ENCODE results near the gene HCN1.
"Not testable (repeated sequence)": the region's sequence is repeated elsewhere in the genome, so short reads cannot be mapped to it uniquely, and the experiment has no call there.

HCN1 gene

DNA sequence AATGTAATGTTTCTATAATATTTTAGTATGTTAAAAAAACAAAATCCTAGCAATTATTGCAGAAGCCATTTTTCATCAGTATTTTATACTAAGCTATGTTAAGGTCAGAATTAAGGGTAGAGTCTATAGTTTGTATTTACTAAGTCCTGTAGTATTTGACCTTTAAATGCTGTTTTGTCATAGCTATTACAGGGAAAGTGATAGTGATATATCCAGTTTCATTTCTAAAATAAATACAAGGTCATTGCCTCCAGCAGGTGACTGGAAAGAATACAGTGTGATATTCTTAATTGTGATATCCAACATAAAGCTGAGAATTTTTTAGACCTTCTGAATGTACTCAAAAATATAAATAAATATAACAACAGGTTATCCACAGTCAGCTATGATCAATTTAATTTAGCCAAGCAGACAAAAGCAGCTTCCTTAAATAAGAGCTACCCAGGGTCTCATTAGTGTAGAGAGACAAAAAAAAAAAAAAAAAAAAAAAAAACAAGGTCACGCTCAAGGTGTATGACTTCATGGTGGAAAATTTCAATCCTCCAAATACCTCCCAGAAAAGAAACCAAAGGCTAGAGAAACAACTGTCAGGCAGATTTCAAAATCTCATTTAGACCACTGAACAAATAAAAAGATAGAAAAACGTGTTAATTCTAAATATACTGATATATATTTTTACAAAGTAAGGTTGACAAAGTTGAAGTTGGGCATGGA lies 278.7 kb downstream of the HCN1 start:
- no peak for DNase-seq (ENCODE audit: low read depth in 2 of 2)

GRCh38 chr5:45414620-45415573 lies 281.3 kb downstream of the HCN1 start:
- DNase-seq (ENCODE audit: low read depth in 2 of 2) = no peak

GRCh38 chr5:45411971-45412612 lies 284.1 kb downstream of the HCN1 start:
- no peak for DNase-seq (ENCODE audit: low read depth in 2 of 2)

DNA sequence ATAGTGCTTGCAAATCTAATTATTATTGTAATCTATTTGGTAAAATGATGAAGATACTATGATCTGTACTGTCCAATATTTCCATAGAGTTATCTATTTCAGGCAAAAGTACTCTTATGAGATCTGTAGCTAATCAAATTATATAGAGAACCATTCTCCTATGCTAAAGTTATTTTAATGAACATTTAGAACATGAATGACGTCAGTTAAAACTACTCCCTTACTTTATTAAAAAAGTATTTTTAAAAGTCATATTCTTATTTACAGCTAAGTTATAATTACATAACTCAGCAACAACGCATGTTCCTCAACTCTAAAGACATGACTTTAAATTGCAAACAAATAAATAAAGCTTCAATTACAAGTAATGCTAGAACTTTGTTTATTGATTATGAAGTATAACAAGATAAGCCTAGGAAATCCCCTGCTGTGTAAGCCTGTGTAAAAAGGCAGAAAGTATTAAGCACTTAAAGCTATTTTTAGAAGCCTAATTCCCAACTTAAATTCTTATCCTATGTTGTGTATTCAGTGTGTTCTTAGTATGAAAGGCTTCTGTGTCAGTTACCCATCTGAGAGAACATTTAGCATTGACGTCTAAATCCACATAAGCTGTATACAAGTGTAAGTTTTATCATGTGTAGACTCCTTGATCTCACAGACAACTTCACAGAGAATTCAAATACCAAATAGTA lies 285.7 kb downstream of the HCN1 start:
- DNase-seq (ENCODE audit: low read depth in 2 of 2) = no peak

GRCh38 chr5:45408067-45408466 lies 288.1 kb downstream of the HCN1 start:
- no peak for DNase-seq (ENCODE audit: low read depth in 2 of 2)

DNA sequence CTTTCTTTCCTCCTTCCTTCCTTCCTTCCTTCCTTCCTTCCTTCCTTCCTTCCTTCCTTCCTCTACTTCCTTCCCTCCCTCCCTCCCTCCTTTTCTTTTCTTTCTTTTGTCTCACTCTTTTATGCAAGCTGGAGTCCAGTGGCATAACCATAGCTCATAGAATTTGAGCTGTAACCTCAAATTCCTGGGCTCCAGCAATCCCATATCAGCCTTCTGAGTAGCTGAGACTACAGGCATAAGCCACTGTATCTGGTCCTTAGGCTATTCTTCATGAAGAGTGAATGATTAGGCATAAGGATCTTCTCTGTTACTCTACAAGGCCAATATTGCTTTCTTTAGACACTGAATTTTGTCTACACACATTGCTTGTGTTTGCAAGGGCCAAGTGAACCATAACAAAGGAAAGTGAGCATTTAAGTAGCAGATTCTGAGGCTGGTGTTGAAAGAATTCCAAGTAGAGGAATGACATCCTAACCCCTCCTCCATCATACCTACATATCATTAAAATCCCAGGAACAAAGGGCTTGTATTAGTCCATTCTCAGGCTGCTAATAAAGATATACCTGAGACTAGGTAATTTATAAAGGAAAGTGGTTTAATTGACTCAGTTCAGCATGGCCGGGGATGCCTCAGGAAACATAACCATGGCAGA lies 293.2 kb downstream of the HCN1 start:
- no peak for DNase-seq (ENCODE audit: low read depth in 2 of 2)

GRCh38 chr5:45399041-45399440 lies 297.1 kb downstream of the HCN1 start:
- DNase-seq (ENCODE audit: low read depth in 2 of 2) = no peak

DNA sequence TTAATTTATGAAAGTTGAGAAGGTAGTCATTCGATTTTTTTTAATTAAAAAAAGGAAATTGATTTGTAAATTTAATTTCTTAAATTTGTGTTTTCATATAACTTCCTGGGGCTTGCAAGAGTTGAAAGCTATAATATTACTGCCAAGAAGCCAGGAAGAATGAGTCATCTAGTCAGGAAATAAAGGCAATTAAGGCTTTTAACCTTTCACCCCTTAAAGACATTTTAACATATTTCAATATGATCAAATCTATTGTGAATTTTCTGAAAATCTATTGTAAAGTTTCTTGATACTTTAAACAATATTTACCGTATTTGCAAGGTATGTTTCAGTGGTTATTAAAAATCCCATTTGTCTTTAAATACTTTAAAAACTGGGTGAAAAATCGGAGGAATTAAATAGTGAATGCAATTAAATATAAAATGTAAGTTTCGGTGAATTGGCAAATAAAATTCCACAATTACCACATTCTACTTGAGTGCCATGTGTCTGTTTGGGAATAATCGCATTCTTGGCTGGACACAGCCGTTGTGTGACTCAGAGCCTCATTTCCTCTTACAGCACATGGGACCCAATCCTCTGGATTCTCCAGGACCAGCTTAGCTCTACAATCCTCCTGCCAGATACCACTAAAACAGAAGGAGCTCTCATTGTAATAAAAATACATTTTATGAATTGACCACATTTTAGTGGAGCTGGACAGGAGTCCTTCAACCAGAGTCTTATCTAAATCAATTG lies 310.7 kb downstream of the HCN1 start:
- DNase-seq (ENCODE audit: low read depth in 2 of 2) = no peak

DNA sequence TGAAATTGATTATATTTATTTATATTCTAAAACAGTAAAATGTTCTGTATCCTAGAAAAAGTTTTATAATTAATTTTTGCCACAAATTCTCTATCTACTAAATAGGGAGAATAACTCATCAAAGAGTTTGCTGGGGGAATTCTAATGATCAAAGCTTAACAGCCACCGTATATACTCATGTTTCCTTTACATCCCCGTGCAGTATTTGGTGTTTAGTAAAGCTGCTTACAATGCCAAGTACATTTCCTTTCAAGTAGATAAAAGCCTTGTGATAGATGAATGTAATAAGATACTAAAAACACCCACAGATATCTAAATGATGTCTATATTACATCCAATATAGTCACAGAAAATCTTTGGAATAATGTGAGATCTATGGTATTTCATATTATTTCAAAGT lies 312.2 kb downstream of the HCN1 start:
- no peak for DNase-seq (ENCODE audit: low read depth in 2 of 2)

DNA sequence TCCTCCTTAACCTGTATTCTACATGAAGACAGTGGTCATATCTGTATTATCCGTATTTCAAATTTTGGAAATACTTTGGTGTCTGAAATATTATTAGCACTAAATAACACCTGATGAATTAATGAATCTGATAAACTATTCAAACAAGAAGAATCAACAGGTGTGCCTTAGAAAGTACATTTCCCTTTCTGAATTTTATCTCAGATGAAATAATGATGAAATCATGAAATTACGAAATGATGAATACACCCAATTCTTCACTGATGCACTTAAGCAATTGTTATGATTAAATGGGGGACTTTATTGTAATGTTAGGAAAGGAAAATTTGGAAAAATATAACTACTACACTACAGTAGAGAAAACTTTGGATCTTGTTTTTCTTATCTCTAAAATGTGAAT lies 313.6 kb downstream of the HCN1 start:
- DNase-seq (ENCODE audit: low read depth in 2 of 2) = no peak

DNA sequence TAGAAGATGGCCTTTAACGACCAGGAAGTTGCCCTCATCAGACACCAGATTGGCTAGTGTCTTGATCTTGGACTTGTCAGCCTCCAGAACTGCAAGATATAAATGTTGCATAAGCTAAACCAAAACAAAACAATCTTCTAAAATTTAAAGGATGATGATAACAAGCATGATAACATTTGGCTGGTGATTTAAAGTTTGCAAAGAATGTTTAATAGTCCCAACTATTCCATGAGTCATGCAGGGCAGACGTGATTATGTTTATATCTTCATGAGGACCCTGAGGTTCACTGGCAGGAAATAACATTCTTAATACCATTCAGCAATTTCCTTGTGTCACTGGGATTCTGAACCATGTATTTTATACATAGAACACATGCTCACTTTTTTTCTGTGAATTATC lies 319.8 kb downstream of the HCN1 start:
- no peak for DNase-seq (ENCODE audit: low read depth in 2 of 2)

GRCh38 chr5:45372629-45373028 lies 323.6 kb downstream of the HCN1 start:
- no peak for DNase-seq (ENCODE audit: low read depth in 2 of 2)

- DNase-seq (ENCODE audit: low read depth in 2 of 2) = not testable (repeated sequence)
These were observed 324.8 kb downstream of the HCN1 start for GRCh38 chr5:45371423-45371822.

DNA sequence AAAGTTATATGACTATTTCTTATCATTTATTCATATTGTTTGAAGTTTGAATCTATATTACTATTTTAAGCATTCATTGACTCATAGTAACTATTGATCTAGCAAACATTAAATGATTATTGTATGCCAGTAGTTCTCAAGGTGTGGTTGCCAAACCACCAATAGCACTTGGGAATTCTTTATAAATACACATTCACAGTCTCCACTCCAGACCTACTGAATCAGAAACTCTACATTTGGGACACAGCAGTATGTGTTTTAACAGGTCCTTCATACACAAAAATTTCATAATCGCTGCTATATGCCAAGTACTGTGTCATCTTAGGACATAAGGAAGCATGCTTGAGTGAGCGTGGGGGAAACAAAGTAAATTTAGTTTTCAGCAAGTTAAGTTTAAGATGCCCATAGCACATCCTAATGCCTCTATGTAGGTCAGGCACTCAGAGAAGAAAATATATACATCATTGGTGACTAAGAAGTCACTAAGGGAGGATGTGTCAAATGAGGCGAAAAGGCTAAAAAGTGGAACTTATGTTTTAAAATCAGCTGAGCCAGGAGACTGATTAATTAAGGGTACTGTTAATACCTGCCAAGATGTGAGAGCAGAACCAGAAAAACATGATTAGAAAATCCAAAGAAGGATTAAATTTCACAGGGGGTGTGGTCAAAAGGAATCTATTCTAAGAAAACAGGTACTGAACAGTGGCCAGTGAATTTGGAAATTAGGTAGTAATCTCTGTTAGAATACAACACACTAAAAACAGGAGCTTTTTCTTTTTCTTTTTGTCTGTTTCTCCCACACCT lies 340.8 kb downstream of the HCN1 start:
- DNase-seq (ENCODE audit: low read depth in 2 of 2) = no peak

- no peak for DNase-seq (ENCODE audit: low read depth in 2 of 2)
These were observed 359.7 kb downstream of the HCN1 start for GRCh38 chr5:45336464-45336863.

DNA sequence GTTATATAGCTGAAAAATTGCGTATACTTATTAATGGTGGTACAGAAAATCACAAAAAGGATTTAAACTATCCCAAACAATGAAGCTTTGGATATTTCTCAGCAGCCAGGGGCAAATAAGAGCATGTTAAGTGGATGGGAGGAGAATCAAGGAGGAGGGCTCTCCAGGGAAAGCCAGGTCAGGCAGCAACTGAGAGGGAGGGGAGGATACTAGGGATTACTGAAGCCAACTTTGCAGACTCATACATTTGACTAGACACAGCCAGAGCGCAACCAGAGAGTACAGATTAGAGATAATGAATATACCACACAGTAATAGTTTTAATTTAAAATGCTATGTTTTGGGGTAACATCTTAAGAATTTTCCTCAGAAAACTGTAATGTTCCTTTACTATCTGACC lies 360.2 kb downstream of the HCN1 start:
- DNase-seq (ENCODE audit: low read depth in 2 of 2) = no peak

DNA sequence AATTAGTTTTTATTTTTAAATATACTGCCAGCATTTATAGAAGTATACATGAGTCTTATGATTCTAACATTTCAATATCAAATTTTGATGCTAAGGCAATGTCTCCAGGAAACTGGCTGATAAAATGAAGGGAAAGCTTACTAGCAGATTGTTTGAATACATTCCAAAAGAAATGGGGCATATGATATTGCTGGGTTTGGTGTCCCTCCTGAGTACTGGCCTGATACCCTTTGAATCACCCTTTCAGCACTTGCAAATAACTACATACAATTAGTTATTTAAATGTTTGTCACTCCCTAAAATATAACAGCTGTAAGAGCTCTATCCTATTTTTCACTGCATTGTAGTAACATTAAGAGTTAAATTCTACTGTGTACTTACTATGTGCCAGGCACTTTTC lies 360.8 kb downstream of the HCN1 start:
- DNase-seq (ENCODE audit: low read depth in 2 of 2) = no peak

DNA sequence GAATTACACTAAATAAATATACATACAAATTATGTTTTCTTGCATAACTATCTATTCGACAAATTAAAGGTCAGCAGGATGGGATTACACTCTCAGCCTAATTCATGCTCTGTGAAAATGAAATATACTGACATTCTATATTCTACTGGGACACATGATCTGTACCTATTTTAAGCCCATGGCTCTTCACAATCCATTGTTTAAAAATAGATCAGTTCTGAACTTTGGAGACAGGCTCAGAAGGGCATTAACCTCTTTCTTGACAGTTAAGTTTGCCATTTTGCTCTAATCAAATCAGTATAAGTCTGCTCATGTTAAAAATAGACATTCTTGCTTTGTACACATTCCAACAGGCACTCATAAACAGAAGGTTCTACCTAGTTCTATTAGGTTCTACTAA lies 361.2 kb downstream of the HCN1 start:
- DNase-seq (ENCODE audit: low read depth in 2 of 2) = no peak

- DNase-seq (ENCODE audit: low read depth in 2 of 2) = not testable (repeated sequence)
These were observed 383.6 kb downstream of the HCN1 start for GRCh38 chr5:45312627-45313026.

DNA sequence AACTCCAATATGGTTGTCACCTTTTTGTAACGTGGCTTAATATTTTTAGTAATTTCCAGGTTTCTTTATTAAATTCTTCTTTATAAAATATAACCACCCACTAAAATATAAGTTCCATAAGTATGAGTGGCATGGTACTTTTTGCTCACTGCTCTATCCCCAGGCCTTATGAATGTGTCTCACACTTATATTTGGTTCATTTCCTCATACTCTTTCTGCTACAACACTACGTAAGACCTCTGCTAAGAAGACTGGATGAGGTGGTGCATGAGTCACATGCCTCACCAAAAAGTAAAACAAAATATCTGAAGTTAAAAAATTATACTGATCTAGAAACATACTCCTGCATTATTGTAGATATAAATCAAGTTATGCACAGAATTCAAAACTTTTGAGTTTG lies 400.9 kb downstream of the HCN1 start:
- DNase-seq (ENCODE audit: low read depth in 2 of 2) = no peak

Data from stimulated activated CD8-positive, alpha-beta memory T cell treated with anti-CD3 and anti-CD28 coated beads, Interleukin-15, amount 100 ng/mL, for 4 hours (primary cell).